ENCODE results near the gene IFIT1.
A peak's percentile ranks its signal among the peaks of the same experiment; 100 is the strongest.

IFIT1 gene

DNA sequence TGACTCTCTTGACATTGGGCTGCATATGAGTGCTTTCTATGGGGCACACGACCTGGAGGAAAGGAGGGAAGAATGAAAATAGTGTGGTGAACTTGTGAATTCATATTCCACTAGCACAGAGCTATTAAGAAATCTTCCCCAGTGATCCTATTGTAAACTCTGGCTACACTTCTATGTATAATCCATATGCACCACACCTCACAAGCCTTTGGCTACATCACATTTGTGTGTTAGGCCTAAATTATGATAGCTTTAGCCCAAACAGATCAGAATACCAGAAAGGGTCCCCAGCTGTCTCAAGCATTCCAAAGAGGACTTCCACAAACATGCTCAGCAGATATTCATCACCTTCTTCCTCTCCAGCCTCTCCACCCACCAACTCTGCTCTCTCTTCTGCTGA lies 24.3 kb upstream of the IFIT1 start:
- Histone ChIP-seq H3K36me3 (ENCODE audit: control insufficient read depth in 2 of 2, insufficient read depth in 1 of 2, low read length in 2 of 2) (no peaks in the 10 kb centered on the region), H3K9me3 (ENCODE audit: control insufficient read depth, insufficient read depth, low read depth, low read length) (no peaks in the 10 kb centered on the region), H3K4me1 (ENCODE audit: control insufficient read depth, insufficient read depth, low read length) (no peaks in the 10 kb centered on the region), H3K4me3 (ENCODE audit: low read depth, low read length) (no peak overlapping the region), H3K27ac (ENCODE audit: extremely low read depth, low read depth, low read length) (no peak overlapping the region)
- TF ChIP-seq SETDB1 (IDR thresholded peaks at IDR 0.05; ENCODE audit: insufficient read length, low read length) (no peak), ZNF223 (tag by site-specific recombination; IDR thresholded peaks at IDR 0.05) (no peak), HOXA7 (CRISPR knock-in tag; IDR thresholded peaks at IDR 0.05; ENCODE audit: borderline replicate concordance) (no peak), ZNF133 (tag by site-specific recombination; IDR thresholded peaks at IDR 0.05) (no peak), ZNF514 (tag by site-specific recombination; IDR thresholded peaks at IDR 0.05) (no peak), KLF10 (tag by site-specific recombination; IDR thresholded peaks at IDR 0.05) (no peak), ZFP3 (tag by site-specific recombination; IDR thresholded peaks at IDR 0.05; ENCODE audit: low read depth) (no peak), ZNF214 (tag by site-specific recombination; IDR thresholded peaks at IDR 0.05; ENCODE audit: borderline replicate concordance) (no peak), ZBTB8A (tag by site-specific recombination; IDR thresholded peaks at IDR 0.05) (no peak), ZNF664 (tag by site-specific recombination; IDR thresholded peaks at IDR 0.05) (no peak), ZNF324 (tag by site-specific recombination; IDR thresholded peaks at IDR 0.05) (no peak)
- TF ChIP-seq, protein P1, sequence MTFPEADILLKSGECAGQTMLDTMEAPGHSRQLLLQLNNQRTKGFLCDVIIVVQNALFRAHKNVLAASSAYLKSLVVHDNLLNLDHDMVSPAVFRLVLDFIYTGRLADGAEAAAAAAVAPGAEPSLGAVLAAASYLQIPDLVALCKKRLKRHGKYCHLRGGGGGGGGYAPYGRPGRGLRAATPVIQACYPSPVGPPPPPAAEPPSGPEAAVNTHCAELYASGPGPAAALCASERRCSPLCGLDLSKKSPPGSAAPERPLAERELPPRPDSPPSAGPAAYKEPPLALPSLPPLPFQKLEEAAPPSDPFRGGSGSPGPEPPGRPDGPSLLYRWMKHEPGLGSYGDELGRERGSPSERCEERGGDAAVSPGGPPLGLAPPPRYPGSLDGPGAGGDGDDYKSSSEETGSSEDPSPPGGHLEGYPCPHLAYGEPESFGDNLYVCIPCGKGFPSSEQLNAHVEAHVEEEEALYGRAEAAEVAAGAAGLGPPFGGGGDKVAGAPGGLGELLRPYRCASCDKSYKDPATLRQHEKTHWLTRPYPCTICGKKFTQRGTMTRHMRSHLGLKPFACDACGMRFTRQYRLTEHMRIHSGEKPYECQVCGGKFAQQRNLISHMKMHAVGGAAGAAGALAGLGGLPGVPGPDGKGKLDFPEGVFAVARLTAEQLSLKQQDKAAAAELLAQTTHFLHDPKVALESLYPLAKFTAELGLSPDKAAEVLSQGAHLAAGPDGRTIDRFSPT (tag by site-specific recombination; IDR thresholded peaks at IDR 0.05), result no peak
- TF ChIP-seq, protein P2, sequence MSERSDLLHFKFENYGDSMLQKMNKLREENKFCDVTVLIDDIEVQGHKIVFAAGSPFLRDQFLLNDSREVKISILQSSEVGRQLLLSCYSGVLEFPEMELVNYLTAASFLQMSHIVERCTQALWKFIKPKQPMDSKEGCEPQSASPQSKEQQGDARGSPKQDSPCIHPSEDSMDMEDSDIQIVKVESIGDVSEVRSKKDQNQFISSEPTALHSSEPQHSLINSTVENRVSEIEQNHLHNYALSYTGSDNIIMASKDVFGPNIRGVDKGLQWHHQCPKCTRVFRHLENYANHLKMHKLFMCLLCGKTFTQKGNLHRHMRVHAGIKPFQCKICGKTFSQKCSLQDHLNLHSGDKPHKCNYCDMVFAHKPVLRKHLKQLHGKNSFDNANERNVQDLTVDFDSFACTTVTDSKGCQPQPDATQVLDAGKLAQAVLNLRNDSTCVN (tag by site-specific recombination; optimal IDR thresholded peaks at IDR 0.05), result no peak
- TF ChIP-seq, protein P3, sequence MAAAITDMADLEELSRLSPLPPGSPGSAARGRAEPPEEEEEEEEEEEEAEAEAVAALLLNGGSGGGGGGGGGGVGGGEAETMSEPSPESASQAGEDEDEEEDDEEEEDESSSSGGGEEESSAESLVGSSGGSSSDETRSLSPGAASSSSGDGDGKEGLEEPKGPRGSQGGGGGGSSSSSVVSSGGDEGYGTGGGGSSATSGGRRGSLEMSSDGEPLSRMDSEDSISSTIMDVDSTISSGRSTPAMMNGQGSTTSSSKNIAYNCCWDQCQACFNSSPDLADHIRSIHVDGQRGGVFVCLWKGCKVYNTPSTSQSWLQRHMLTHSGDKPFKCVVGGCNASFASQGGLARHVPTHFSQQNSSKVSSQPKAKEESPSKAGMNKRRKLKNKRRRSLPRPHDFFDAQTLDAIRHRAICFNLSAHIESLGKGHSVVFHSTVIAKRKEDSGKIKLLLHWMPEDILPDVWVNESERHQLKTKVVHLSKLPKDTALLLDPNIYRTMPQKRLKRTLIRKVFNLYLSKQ (tag by site-specific recombination; IDR thresholded peaks at IDR 0.05; ENCODE audit: borderline replicate concordance), result no peak
- TF ChIP-seq, protein P4, sequence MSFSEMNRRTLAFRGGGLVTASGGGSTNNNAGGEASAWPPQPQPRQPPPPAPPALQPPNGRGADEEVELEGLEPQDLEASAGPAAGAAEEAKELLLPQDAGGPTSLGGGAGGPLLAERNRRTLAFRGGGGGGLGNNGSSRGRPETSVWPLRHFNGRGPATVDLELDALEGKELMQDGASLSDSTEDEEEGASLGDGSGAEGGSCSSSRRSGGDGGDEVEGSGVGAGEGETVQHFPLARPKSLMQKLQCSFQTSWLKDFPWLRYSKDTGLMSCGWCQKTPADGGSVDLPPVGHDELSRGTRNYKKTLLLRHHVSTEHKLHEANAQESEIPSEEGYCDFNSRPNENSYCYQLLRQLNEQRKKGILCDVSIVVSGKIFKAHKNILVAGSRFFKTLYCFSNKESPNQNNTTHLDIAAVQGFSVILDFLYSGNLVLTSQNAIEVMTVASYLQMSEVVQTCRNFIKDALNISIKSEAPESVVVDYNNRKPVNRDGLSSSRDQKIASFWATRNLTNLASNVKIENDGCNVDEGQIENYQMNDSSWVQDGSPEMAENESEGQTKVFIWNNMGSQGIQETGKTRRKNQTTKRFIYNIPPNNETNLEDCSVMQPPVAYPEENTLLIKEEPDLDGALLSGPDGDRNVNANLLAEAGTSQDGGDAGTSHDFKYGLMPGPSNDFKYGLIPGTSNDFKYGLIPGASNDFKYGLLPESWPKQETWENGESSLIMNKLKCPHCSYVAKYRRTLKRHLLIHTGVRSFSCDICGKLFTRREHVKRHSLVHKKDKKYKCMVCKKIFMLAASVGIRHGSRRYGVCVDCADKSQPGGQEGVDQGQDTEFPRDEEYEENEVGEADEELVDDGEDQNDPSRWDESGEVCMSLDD (tag by site-specific recombination; IDR thresholded peaks at IDR 0.05), result no peak
- CTCF ChIA-PET, result interaction anchor here (0.5 to 1.5 kb wide), 3 partner anchors 21 to 150 kb away, joined by 3 to 6 read pairs (median 3); no protein-coding TSS in a partner anchor
- POLR2A ChIA-PET, result no interaction called here

DNA sequence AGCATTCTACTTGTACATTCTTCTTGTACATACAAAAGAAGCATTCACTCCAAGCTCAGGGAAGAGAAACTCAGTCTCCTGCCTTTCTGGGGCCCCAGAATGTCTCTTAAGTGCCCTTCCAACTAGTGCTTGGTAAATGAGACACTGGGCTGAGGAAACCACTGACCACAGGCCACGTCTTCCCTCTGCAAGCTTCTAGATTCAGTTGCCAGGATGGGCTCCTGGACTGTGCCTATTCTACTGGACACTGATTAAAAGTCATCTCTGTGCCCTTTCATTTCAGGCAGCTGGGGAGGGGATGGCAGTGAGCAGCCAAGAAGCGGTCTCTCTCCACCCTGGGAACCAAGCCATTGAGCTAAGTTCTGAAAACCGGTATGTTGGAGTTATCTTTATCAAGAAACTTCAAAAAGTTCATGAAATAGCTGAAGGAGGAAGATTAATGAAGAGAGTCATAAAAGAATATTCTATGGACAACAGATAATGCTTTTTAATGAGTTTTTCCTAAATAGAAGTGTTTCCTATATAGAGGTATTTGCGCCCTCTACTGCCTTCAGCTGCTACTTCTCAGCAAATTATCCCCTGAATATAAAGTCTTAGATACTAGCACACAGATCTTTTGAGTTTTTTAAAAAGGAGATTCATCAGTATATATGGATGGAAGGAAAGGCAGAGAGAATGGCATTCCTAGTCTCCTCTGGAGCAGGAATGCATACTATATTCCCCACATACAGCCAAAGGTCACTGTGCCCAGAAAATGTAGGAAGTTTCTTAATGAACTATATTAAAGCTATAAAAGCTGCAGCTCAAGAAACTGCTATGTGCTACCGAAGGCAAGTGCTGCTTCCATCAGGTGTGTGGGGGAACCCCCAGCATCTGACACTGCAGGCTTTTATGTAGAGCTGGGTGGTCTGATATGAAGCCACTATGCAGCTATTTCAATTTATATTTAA lies 23.0 kb upstream of the IFIT1 start:
- ChIA-PET CTCF (interaction anchor here (0.6 to 2.0 kb wide), 21 partner anchors 11 to 445 kb away, joined by 3 to 17 read pairs (median 3); partner anchors contain the start of genes IFIT1 and IFIT3), POLR2A (interaction anchor here (1.4 kb wide), 1 partner anchor 42 kb away, joined by 3 read pairs; the partner anchor contains the start of gene IFIT3)
- Histone ChIP-seq H3K27ac (ENCODE audit: extremely low read depth, low read depth, low read length) (no peak overlapping the region), H3K9me3 (ENCODE audit: control insufficient read depth, insufficient read depth, low read depth, low read length) (no peaks in the 10 kb centered on the region), H3K4me1 (ENCODE audit: control insufficient read depth, insufficient read depth, low read length) (peaks cover 3% of the 10 kb centered on the region; the same call in 1 of the 2 replicates), H3K36me3 (ENCODE audit: control insufficient read depth in 2 of 2, insufficient read depth in 1 of 2, low read length in 2 of 2) (no peaks in the 10 kb centered on the region), H3K4me3 (ENCODE audit: low read depth, low read length) (no peak overlapping the region)
- TF ChIP-seq ZNF2 (tag by site-specific recombination; IDR thresholded peaks at IDR 0.05), result no peak
- TF ChIP-seq ZNF654 (tag by site-specific recombination; IDR thresholded peaks at IDR 0.05; ENCODE audit: low read depth), result peak; percentile 43

Data from HEK293 (cell line).